NCI-H1930 (cell line): ENCODE measurements around the gene GNG14.
"Not testable (repeated sequence)": the region's sequence is repeated elsewhere in the genome, so short reads cannot be mapped to it uniquely, and the experiment has no call there.

ENCODE experiments used
- DNase-seq, 2 experiments: peaks; one replicate each; lab custom pipeline; 2025; lab: John Stamatoyannopoulos, UW

Gene GNG14

DNA sequence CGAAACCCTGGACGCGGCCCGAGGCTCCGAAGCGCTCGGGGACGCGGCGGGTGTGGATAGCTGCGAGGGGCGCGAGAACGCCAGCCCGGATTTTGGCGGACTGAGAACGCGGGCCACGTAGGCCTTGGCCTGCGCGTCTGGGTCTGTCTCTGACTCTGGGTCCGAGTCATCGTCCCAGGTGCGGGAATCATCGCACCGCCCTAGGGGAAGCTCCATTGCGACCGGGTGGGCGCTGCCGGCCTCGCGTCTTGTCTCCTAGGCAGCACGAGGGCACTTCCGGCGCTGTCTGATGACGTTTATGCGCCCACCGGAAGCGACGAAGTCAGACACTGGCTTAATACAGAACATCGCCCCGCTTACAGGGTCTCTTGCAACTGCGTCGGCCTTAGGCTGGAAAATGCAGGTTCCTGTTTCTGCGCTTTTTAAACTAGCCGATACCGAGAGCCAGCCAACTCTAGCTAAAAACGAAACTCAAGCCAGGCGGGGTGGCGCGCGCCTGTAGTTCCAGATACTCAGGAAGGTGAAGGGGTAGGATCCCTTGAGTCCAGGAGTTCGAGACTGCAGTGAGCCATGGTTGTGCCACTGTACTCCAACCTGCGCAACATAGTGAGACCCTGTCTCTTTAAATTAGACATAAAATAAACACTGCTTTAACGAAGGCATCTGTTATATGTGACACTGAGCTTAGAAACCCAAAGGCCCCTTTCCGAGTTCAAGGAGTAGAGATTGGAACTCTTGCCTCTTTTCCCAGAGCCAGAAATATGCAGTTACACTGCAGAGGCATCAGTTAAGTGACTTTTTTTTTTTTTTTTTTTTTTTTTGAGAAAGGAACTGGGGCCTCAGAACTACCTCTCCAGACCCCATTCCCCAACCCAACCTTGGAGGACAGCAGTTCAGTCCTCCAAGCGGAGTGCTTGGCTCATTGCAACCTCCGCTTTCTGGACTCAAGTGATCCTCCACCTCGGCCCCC lies 8.9 kb downstream of the GNG14 start, which contains the start of gene FBXW9:
Gene FBXW9, minus strand, starts transcription at position 266 of the 970 bp plus-strand sequence. Its CDS starts 50 bp downstream, at position 216.
- DNase-seq: peak; percentile 82 to 91

DNA sequence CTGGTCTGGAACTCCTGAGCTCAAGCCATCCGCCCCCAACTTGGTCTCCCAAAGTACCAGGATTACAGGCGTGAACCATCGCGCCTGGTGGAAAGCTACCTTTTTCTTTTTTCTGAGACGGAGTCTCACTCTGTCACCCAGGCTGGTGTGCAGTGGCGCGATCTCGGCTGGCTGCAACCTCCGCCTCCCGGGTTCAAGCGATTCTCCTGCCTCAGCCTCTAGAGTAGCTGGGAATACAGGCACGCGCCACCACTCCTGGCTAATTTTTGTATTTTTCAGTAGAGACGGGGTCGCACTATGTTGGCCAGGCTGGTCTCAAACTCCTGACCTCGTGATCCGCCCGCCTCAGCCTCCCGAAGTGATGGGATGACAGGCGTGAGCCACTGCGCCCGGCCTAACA lies 9.6 kb downstream of the GNG14 start:
- not testable (repeated sequence) for DNase-seq

DNA sequence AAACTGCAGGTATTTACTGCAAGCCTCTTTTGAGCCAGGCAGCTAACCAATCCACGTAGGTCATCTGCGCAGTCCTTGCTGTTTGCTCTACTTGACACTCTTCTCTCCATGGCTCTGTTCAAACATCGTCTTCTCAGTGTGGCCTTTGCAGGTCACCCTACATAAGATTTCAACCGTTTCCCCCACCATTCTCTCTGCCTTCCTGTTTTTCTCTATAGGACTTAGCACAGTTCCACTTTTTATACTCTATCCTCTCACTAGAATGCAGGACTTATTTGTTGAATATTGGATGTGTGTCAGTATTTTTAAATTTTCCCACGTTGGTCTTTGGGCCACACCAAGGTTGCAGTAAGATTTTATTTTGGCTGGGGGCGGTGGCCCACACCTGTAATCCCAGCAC lies 10.3 kb downstream of the GNG14 start:
- no peak for DNase-seq

DNA sequence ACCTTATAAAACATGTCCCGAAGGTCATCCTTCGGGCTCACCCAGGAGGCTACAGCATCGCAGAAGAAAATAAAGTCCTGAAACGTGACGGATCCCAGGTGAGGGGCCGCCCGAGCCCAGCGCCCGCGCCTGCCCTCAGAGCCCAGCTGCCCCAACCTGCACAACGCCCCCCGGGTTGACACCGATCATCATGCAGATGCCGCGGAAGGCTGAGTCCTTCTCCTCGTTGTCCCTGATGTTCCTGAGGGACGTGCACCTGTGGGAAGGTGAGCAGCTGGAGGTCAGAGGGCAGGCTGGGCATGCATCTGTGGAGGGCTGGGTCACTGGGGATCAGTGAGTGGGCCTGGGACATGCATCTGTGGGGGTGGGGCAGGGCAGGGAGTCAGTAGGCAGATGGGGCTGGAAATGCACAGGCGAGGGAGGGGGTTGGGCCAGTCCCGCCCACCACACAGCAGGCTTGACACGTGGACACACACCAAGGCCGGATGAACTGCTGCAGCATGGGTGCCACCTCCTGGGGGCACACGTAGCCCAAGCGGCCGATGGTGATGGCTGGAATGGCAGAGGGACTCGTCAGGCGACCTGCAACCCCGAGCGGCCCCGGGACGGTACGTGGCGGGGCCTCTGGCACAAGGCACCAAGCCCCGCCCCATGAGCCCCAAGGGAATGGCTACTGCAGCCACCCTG lies 13.9 kb downstream of the GNG14 start:
- no peak for DNase-seq

DNA sequence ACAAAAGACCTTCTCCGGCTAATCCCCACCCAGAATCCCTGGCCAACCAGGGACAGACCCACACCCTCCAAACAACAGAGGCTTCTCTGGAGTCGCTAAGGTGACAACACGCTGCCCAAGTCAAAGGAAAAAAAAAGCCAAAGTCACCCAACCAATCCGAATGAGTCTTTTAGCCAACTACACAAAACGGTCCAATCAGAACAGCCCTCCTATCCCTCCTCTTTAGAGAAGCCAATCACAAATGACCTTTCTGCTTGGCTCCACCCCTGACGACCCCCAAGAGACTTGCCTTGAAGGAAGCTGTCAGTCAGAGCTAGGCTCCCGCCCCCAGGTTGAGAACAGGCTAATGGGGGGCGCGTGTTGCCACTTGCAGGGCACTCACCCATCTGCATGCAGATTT lies 15.2 kb downstream of the GNG14 start:
- peak in 1 of 2 experiments; percentile 52 for DNase-seq

DNA sequence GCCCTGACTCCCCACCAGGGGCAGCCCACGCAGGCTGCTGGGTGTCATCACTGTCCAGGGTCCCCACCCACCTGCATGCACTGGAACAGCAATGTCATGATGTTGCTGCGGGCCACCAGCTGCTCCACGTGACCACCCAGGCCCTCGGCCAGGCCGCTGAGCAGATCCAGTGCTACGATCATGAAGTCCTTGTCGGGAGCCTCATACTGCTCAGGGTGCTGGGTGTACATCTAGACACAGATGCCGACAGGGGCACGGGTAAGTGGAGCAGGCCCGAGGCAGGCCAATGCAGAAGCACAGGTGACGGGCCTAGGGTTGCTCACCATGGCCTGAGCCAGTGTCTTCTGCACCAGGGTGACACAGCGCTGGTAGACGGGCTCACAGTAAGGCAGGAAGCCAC lies 17.4 kb downstream of the GNG14 start:
- DNase-seq: no peak

DNA sequence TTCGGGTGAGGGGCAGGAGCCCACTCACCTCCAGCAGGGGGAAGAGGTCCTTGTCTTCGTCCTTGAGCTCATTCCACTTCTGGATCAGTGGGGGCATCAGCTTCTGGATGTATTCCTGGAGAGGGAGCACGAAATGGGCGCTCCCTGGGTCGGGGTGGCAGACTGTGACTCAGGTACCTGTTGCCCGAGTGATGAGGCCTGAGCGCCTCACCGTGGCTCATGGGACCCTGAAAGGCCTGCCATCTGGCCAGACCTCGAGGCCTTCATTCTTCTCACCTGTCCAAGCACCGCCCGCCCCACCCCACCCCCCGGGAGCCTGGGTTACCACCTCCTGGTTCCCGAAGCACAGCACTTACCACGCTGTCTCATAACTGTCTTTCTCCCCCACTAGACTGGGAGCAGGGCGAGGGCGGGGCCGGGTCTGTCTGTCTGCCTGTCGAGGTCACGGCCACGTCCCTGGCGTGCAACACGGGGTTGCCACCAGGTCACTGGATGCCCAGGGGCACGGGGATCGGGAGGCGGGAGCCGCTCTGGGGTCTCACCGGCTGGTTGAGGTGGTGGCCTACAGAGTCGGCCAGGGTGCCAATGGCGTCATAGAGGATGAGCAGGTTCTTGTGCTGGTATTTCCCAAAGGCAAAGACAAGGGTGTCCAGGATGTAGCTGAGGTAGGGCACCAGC lies 18.0 kb downstream of the GNG14 start:
- DNase-seq: no peak

DNA sequence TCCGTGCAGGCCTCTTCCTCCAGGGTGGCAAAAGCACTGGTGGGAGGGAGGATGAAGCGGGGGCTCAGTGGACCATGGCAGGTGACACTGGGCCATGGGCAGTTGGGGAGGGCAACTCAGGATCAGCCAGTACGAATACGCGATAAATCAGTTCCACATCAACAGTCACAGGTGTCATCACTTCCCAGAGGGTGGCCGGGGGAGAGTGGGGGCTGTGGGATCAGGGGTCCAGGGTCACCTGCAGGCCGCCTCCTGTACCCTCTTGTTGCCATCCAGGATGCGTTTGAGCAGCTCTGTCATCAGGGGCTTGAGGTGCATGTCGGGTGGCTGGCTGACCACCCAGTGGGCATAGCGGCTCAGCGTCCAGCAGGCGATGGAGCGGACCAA lies 18.5 kb downstream of the GNG14 start:
- no peak for DNase-seq

DNA sequence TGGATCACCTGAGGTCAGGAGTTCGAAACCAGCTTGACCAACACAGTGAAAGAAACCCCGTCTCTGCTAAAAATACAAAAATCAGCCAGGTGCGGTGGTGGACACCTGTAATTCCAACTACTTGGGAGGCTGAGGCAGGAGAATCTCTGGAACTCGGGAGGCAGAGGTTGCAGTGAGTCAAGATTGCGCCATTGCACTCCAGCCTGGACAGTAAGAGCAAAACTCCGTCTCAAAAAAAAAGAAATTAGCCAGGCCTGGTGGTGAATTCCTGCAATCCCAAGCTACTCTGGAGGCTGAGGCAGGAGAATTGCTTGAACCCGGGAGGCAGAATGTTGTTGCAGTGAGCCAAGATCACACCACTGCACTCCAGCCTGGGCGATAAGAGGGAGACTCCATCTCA lies 20.8 kb downstream of the GNG14 start:
- no peak for DNase-seq

DNA sequence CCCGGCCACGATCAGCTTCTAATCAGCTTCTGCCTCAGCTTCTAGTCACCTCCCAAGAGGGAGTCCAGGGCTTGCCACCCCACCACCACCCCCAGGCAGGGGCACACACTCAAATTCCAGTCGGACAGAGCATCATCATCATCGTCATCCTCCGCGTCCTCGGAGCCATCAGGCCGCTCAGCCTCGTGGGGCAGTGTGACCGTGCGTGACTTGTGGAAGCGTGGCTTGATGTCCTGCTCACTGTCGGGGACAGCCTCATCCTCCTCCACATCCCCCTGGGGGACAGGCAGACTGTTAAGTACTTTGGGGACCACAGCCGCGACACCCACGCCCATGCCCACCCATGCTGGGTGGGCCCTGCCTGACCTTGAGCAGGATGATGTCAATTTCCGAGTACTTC lies 23.4 kb downstream of the GNG14 start:
- DNase-seq: no peak

DNA sequence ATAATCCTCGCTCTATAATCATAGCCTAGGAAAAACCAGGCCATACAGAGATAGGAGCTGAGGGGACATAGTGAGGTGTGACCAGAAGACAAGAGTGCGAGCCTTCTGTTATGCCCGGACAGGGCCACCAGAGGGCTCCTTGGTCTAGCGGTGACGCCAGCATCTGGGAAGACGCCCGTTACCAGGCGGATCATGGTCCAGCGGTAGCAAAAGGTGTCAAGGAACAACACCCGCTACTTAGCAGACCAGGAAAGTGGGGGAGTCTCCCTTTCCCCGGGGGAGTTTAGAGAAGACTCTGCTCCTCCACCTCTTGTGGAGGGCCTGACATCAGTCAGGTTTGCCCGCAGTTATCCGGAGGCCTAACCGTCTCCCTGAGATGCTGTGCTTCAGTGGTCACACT lies 24.3 kb downstream of the GNG14 start:
- DNase-seq: not testable (repeated sequence)

DNA sequence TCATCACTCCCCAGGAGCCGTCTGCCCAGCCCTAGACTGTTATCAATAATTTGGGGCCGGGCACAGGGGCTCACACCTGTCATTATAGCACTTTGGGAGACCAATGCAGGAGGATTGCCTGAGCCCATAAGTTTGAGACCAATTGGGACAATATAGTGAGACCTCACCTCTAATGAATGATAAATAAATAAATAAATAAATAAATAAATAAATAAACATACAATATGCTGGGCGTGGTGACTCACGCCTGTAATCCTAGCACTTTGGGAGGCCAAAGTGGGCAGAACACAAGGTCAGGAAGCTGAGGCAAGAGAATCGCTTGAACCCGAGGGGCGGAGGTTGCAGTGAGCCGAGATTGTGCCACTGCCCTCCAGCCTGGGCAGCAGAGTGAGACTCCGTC lies 25.5 kb downstream of the GNG14 start:
- not testable (repeated sequence) for DNase-seq

DNA sequence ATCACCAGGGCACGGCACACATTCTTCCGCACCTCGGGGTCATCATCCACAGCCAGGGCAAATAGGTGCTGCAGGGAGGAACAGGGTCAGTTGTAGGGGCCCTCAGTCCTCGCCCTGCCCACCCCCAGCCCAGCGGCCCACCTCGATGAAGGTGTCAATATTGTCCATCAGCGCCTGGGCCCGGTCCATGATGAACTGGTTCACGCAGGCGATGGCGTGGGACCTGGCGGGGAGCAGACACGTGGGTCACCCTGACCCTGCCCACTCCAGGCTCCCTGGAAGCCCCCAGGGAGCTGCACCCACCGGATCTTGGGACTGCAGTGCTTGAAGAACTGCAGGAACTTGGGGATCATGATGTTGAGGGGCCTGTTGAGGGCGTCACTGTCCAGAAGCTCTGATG lies 27.3 kb downstream of the GNG14 start:
- DNase-seq: no peak

DNA sequence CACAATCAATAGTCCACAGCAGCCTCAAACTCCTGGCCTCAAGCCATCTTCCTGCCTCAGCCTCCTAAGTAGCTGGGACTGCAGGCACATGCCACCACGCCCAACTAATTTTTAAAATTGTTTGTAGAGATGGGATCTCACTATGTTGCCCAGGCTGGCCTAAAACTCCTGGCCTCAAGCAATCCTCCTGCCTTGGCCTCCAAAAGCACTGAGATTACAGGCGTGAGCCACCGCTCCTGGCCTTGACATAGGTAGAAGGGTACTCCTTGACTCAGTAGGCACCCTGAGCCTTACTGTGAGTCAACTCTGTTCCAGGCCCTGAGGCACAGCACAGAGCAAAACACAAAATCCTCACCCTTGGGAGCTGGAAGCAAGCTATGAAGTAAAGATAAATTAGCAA lies 28.1 kb downstream of the GNG14 start:
- no peak for DNase-seq

DNA sequence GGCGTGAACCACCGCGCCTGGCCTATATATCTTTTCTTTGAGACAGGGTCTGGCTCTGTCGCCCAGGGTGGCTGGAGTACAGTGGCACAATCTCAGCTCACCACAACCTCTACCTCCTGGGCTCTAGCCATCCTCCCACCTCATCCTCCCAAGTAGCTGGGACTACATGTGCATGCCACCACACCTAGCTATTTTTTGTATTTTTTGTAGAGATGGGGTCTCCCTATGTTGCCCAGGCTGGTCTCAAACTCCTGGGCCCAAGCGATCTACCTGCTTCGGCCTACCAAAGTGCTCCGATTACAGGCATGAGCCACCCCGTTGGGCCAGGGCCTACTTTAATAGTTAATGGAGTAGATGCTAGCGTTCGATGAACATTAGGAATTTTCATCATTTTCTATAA lies 32.5 kb downstream of the GNG14 start:
- DNase-seq: no peak

DNA sequence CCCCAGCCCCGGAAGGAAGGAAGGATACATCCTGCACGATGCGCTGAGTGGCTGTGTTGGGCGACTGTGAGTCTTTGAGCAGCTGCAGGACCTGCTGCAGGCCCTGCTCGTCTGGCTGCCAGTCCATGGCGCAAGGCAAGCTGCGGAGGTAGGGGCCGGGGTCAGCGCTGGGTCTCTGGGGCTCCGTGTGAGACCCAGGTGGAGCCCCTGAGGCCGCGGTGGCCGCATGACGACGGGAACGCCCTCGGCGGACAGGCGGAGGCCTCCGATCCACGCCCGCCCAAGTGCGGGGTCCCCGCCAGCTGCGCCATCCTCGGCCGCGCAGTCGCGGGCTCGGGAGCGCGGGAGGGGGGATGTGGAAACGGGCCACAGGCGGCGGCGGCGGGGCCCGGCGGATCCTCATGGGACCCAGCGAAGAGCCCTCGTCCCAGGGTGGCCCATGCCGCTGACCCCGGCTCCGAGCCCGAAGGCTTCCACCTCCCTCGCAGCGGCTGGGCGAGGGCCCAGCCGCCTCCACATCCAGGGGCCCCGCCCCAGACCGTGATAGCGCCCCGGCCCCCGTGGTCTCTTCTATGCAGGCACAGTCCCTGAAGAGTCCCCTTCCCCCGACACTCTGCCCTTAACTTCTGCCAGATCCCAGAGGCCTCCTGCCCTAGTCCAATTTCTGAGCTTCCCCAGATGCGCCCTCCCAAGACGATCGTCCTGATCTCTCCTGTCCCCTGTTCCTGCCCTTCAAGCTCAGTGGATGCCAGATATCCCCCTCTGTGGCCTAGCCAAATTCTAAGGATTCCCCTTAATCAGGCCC lies 33.3 kb downstream of the GNG14 start:
- no peak for DNase-seq

DNA sequence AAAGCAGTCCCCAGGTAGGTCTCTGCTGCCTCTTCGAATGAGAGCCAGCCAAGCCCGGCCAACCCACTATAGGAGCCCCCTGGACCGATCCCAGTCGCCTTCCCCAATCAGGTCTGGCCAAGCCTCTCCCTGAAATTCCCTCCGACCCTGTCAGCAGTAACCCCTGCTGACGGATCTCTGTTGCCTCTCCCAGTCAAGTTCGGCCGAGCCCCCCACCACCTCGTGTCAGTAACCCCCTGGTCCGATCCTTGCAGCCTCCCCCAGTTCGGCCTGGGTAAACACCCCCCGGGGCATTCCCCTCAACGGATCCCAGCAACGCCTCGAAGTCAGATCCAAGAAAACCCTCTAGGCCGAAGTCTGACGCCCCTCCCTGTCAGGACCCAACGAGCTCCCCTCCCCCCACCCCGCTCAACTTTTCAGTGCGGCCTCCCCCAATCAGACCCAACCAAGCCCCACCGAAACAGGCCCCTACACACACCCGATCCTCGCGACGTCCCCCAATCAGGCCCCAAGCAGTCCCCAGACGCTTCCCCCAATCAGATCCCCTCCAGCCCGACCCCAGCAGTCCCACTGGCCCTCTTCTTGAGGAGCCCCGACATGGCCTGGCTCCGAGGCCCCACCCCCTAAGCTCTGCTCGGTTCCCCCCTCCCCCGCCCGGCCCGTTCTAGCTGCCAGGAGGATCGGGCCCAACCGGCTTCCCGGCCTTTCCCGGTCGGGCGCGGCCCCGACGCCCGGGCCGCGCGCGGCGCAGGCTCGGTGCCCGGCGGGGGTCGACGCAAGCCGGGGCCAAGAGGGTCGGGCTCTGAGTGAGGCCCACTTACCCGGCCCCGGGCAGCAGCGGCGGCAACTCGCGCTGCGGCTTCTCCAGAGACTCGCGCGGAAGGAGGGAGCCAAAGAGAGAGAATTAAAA lies 34.1 kb downstream of the GNG14 start:
- no peak for DNase-seq

DNA sequence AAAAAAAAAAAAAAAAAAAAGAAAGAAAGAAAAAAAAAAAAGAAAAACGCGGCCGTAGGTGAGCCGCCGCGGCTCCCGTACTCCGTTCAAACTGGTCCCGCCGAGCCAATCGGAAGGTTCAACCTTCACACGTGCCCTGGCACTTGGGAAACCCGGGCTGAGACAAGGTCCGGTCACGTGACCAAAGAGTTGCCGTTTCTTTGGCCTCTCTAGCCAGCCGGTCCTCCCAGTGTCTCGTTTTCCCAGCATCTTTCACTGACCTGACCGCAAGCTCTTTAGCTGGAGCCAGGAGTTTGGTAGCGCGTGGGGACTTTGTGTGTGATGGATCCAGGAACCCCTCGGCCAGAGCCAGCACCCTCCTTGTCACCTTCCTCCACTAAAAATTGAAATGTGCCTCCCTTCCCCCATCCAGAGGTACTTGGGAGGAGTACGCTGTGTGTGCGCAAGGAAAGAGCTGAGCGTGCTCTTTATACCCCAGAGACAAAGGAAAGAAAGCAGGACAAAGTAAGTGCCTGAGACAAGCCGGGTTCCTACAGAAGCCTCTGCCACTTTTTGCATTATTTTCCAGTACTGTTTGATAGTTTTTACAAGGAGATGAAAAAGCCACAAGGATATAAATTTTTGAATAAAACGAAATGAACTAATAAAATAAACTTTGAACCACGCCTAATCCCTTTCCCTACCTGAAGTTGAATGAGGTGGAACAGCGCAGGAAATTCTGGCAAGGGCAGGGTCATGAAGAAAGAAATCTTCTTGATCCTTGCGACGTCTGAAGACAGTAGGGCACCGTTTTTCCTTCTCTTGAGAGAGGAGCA lies 35.0 kb downstream of the GNG14 start:
- DNase-seq: peak; percentile 95

DNA sequence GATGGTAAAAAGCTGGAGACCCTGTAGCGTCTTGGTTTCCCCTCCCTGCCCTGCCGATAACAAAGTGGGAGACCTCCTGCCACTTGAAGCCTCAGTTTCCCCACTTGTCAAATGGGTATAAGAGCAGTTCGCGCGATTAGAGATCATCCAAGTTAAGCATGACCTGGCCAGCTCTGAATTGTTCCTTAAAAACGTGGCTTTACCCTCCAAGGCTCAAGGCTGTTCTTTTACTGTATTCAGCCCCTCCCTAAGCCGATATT lies 35.5 kb downstream of the GNG14 start:
- DNase-seq: no peak
